MM.1S (cell line): Measurements from ENCODE around the gene NF2.

Experiments
- DNase-seq: peaks from one replicate; pipeline ENCODE4 v3.0.0-alpha.2; 2015
- H2AFZ ChIP-seq: fragments of 300-600 bp; sonication (generic); 2 replicates; pipeline ENCODE4 v1.6.0; 2016; ENCODE audit warnings: antibody characterized with exemption, low read length
- H3F3A ChIP-seq: fragments of 300-600 bp; sonication (generic); 2 replicates; pipeline ENCODE4 v1.6.1; 2016; ENCODE audit warnings: mild to moderate bottlenecking, antibody characterized with exemption, low read length, moderate library complexity, mixed read lengths; ENCODE audit not compliant: insufficient read depth
- H3K27ac ChIP-seq: fragments of 300-600 bp; sonication (generic); 2 replicates; pipeline ENCODE4 v1.5.1; 2016; ENCODE audit warnings: mild to moderate bottlenecking, low read length
- H3K27me3 ChIP-seq: fragments of 300-600 bp; sonication (generic); replicated peaks from 2 replicates; pipeline ENCODE4 v1.6.0; 2016; ENCODE audit warnings: low read length; ENCODE audit not compliant: insufficient read depth
- H3K36me3 ChIP-seq: fragments of 300-600 bp; sonication (generic); replicated peaks from 2 replicates; pipeline ENCODE4 v1.6.1; 2016; ENCODE audit warnings: mild to moderate bottlenecking, low read length, mixed read lengths; ENCODE audit not compliant: insufficient read depth
- H3K4me1 ChIP-seq: fragments of 300-600 bp; sonication (generic); 2 replicates; pipeline ENCODE4 v1.6.1; 2016; ENCODE audit warnings: low read length, mixed read lengths
- H3K4me2 ChIP-seq: fragments of 300-600 bp; sonication (generic); 2 replicates; pipeline ENCODE4 v1.6.0; 2016; ENCODE audit warnings: low read depth, low read length
- H3K4me3 ChIP-seq: fragments of 300-600 bp; sonication (generic); 2 replicates; pipeline ENCODE4 v1.5.1; 2016; ENCODE audit warnings: low read length, mixed read lengths
- H3K79me2 ChIP-seq: fragments of 300-600 bp; sonication (generic); 2 replicates; pipeline ENCODE4 v1.6.1; 2016; ENCODE audit warnings: mixed run types, low read length, mixed read lengths
- H3K9ac ChIP-seq: fragments of 300-600 bp; sonication (generic); 2 replicates; pipeline ENCODE4 v1.6.1; 2016; ENCODE audit warnings: low read length, mixed read lengths
- H3K9me2 ChIP-seq: fragments of 300-600 bp; sonication (generic); replicated peaks from 2 replicates; pipeline ENCODE4 v1.6.1; 2016; ENCODE audit warnings: mild to moderate bottlenecking, low read length, mixed read lengths; ENCODE audit not compliant: insufficient read depth
- H3K9me3 ChIP-seq: fragments of 300-600 bp; sonication (generic); replicated peaks from 2 replicates; pipeline ENCODE4 v1.6.1; 2016; ENCODE audit warnings: mild to moderate bottlenecking, low read length, mixed read lengths; ENCODE audit not compliant: insufficient read depth
- H4K20me1 ChIP-seq: fragments of 300-600 bp; sonication (generic); 2 replicates; pipeline ENCODE4 v1.6.1; 2016; ENCODE audit warnings: mild to moderate bottlenecking, low read length, moderate library complexity, mixed read lengths; ENCODE audit not compliant: insufficient read depth
- EZH2 ChIP-seq: fragments of 300-600 bp; sonication (generic); optimal IDR thresholded peaks from 2 replicates; pipeline ENCODE3; 2017; ENCODE audit warnings: low read depth, mild to moderate bottlenecking, antibody characterized with exemption, low read length, mixed read lengths
- EZH2phosphoT487 ChIP-seq: fragments of 300-600 bp; sonication (generic); IDR thresholded peaks from 2 replicates; pipeline ENCODE4 v1.6.1; 2018; ENCODE audit warnings: antibody characterized with exemption, low read length
- TF ChIP-seq, protein P1 (sequence below): fragments of 300-600 bp; sonication (generic); IDR thresholded peaks from 2 replicates; pipeline ENCODE4 v1.5.1; 2016; ENCODE audit warnings: antibody characterized with exemption, low read length, mixed read lengths

Gene NF2

GRCh38 chr22:29626497-29627195, 23.2 kb downstream of the NF2 start:
- peaks cover 11% of the 10 kb centered on the region; the same call in 1 of the 2 replicates for H4K20me1 ChIP-seq
- peaks cover 76% of the 10 kb centered on the region for H3K79me2 ChIP-seq
- H3K4me1 ChIP-seq: no peaks in the 10 kb centered on the region
- no peak overlapping the region for H3K4me2 ChIP-seq
- no peaks in the 10 kb centered on the region for H3K9me3 ChIP-seq
- H3K9ac ChIP-seq: no peak overlapping the region
- H3F3A ChIP-seq: no peaks in the 10 kb centered on the region
- H2AFZ ChIP-seq: no peak overlapping the region
- no peak overlapping the region for H3K4me3 ChIP-seq
- DNase-seq: no peak
- no peak overlapping the region for H3K27ac ChIP-seq
- no peaks in the 10 kb centered on the region for H3K9me2 ChIP-seq
- H3K36me3 ChIP-seq: no peaks in the 10 kb centered on the region
- H3K27me3 ChIP-seq: no peaks in the 10 kb centered on the region
- TF ChIP-seq, protein P1, sequence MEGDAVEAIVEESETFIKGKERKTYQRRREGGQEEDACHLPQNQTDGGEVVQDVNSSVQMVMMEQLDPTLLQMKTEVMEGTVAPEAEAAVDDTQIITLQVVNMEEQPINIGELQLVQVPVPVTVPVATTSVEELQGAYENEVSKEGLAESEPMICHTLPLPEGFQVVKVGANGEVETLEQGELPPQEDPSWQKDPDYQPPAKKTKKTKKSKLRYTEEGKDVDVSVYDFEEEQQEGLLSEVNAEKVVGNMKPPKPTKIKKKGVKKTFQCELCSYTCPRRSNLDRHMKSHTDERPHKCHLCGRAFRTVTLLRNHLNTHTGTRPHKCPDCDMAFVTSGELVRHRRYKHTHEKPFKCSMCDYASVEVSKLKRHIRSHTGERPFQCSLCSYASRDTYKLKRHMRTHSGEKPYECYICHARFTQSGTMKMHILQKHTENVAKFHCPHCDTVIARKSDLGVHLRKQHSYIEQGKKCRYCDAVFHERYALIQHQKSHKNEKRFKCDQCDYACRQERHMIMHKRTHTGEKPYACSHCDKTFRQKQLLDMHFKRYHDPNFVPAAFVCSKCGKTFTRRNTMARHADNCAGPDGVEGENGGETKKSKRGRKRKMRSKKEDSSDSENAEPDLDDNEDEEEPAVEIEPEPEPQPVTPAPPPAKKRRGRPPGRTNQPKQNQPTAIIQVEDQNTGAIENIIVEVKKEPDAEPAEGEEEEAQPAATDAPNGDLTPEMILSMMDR: no peak
- TF ChIP-seq EZH2phosphoT487: no peak
- no peak for TF ChIP-seq EZH2

- TF ChIP-seq EZH2phosphoT487 (no peak), EZH2 (no peak)
- TF ChIP-seq, protein P1: no peak
- no peak overlapping the region for H2AFZ ChIP-seq
- no peak overlapping the region for H3K4me2 ChIP-seq
- H3K27me3 ChIP-seq: no peaks in the 10 kb centered on the region
- no peaks in the 10 kb centered on the region for H3K4me1 ChIP-seq
- H3K9me3 ChIP-seq: no peaks in the 10 kb centered on the region
- H3K9ac ChIP-seq: no peak overlapping the region
- H3K27ac ChIP-seq: no peak overlapping the region
- no peak for DNase-seq
- peaks cover 75% of the 10 kb centered on the region for H3K79me2 ChIP-seq
- H3K36me3 ChIP-seq: no peaks in the 10 kb centered on the region
- no peaks in the 10 kb centered on the region for H3F3A ChIP-seq
- peaks cover 9% of the 10 kb centered on the region; the same call in 1 of the 2 replicates for H4K20me1 ChIP-seq
- no peaks in the 10 kb centered on the region for H3K9me2 ChIP-seq
- H3K4me3 ChIP-seq: no peak overlapping the region
Observed at GRCh38 chr22:29627196-29627535, 23.7 kb downstream of the NF2 start.

DNA sequence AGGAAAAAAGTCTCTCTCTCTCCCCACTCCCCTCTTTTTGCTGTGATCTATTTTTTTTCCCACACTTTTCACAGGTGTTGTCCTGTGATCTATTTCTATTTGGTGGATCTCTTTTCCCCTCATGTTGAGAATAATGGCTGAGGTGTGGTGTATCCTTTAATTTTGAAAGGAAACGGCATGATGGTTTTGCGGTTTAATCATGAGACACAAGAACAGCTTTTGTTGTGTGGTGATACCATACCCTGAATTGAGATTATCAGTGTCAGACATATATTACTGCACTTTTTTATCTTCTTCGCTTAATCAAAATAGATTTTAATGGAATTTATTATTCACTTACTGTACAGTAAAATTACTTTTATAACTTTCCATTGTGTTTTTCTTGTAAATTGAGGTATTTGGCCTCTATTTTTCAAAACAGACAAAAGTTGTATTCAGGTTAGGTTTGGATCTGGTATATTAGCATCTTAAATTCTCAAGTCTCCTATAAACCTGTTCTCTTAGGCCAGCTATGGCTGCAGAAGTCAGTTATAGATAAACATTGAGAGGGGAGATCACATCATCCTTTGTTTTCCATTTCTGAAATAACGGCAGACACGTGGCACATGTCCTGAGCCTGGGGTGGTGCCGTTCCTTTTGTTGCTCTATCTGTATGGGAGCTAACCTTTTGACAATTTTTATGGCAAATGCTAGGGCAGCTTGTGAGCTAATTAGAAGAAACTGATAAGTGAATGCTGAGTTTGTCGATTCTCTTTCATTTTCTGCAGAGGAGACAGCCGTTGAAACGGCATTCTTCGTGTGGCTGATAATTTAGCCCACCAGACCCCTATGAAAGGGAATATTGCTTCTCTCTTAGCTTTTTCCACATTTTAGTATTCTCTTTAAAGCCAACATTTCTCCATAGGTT, 25.8 kb downstream of the NF2 start:
- H3K9me3 ChIP-seq: no peaks in the 10 kb centered on the region
- no peaks in the 10 kb centered on the region for H3K27me3 ChIP-seq
- no peaks in the 10 kb centered on the region for H3K36me3 ChIP-seq
- peaks cover 79% of the 10 kb centered on the region for H3K79me2 ChIP-seq
- no peaks in the 10 kb centered on the region for H3F3A ChIP-seq
- TF ChIP-seq EZH2phosphoT487 (no peak), EZH2 (no peak)
- TF ChIP-seq, protein P1: no peak
- no peak overlapping the region for H3K4me2 ChIP-seq
- H3K9ac ChIP-seq: no peak overlapping the region
- H2AFZ ChIP-seq: no peak overlapping the region
- no peaks in the 10 kb centered on the region for H3K9me2 ChIP-seq
- H3K4me1 ChIP-seq: no peaks in the 10 kb centered on the region
- DNase-seq: no peak
- H4K20me1 ChIP-seq: peaks cover 9% of the 10 kb centered on the region; the same call in 1 of the 2 replicates
- H3K27ac ChIP-seq: no peak overlapping the region
- no peak overlapping the region for H3K4me3 ChIP-seq
